Testis (tissue), 5 donors: Measurements from ENCODE around the gene ZNF256. TPM values are rescaled to one million over a fixed set of nuclear protein-coding genes. Genes with fewer than 3 reads are reported as not detected.
A peak's percentile ranks its signal among the peaks of the same experiment; 100 is the strongest.

Experiments
- DNase-seq: peaks from one replicate; pipeline ENCODE4 v3.0.0-alpha.2; 2019
- H3K27ac ChIP-seq, 2 donors: fragments of 200-600 bp; sonication (generic); one replicate each; pipeline ENCODE4 v1.5.1; 2019
- H3K27me3 ChIP-seq: fragments of 200-600 bp; sonication (generic); one replicate; pipeline ENCODE4 v1.5.1; 2019
- H3K36me3 ChIP-seq: fragments of 200-600 bp; sonication (generic); one replicate; pipeline ENCODE4 v1.5.1; 2017; ENCODE audit warnings: low read depth; ENCODE audit errors: missing control alignments
- H3K4me1 ChIP-seq: fragments of 200-600 bp; sonication (generic); one replicate; pipeline ENCODE4 v1.5.1; 2019
- H3K4me3 ChIP-seq, 2 donors: fragments of 200-600 bp; sonication (generic); one replicate each; pipeline ENCODE4 v1.5.1; 2017 to 2019
- H3K9me3 ChIP-seq: fragments of 200-600 bp; sonication (generic); one replicate; pipeline ENCODE4 v1.5.1; 2017
- POLR2A ChIP-seq: fragments of 450-650 bp; IDR thresholded peaks from one replicate; pipeline ENCODE4 v1.6.1; 2017; ENCODE audit warnings: antibody characterized with exemption, mild to moderate bottlenecking, moderate library complexity
- WGBS, 2 donors: methylation state at CpG; one replicate each; pipeline ENCODE4 v1.1.5; 2018; 5-methylcytosine and 5-hydroxymethylcytosine counted together
- intact Hi-C: fragments of 100-400 bp; cut with DNase I; formaldehyde crosslinking; loops from one replicate; pipeline ENCODE4 v1.15.1; 2023; ENCODE audit warnings: low total_unique reads
- long read RNA-seq, 2 donors: transcript quantifications; one replicate each; lab custom pipeline, GENCODE V29; 2026
- polyA plus RNA-seq: library from polyadenylated mRNA; stranded (reverse); fragments of 350-450 nt; fragmentation: Illumina TruSeq; extraction: RNeasy Lipid Tissue Mini Kit (QIAGEN cat#74804); gene quantifications from one replicate; pipeline ENCODE4 v1.2.3, GENCODE V29; 2014; ENCODE audit warnings: low read depth, low replicate concordance; ENCODE audit not compliant: insufficient read depth
- total RNA-seq, 2 donors: library from RNA; depleted of rRNA; stranded (reverse); fragments of >200 nt; gene quantifications; one replicate each; pipeline ENCODE4 v1.2.3, GENCODE V29; 2016
- TF ChIP-seq, protein P1 (sequence below), 3 experiments: fragments of 450-650 bp in 2 of 3; fragments of 200-600 bp in 1 of 3; sonication (generic) in 1 of 3; IDR thresholded peaks; one replicate each; pipeline ENCODE4 v1.5.1; 2016 to 2019; ENCODE audit warnings: antibody characterized with exemption in 3 of 3, mild to moderate bottlenecking in 2 of 3, moderate library complexity in 1 of 3

ZNF256 gene
- 10 to 100 TPM; 13.3 to 15.7 TPM for total RNA-seq
- polyA plus RNA-seq: 7.8 TPM
- long read RNA-seq, donor 1, partial matches to known transcripts: 0 of 5 reads
- long read RNA-seq, donor 1, other reads (novel, unspliced or antisense): 0 of 5 reads
- long read RNA-seq, donor 2, partial matches to known transcripts: 0 of 4 reads
- long read RNA-seq, donor 2, other reads (novel, unspliced or antisense): 0 of 4 reads

DNA sequence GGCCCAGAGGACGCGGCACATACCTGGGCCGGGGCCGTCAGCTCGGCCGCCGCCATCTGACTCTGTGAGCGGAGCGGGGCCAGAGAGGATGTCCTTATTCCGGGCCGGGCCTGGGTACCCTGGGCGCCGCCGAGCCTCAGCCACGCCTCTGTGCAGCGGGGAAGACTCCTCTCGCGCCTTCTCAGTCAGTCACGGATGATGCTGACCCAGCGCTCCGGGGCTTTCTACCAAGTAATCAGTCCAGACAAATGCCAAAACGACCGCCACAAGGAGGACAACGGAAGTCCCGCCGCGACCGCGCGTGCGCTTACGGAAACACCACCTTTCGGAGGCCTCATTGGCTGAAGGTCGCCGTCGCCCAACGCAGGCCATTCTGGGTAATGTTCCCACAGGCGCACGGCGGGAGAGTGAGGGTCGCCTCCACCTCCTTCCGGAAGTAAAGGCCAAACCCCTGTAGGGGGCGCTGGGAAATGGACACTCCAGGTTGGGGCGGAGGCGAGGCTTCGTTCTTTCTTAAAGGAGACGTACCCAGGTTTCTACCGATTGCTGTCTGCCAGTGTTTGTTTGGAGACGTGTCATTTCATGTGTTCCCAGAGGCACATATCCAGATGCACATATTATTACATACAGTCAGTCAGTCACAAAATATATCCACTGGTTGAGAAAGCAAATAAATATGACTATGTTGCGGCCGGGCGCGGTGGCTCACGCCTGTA is at the start of gene ZNF256:
ZNF256 (minus strand) TSS at position 288 of the 716 bp plus-strand sequence; CDS start at position 56, 232 bp downstream.
- Histone ChIP-seq H3K4me1 (peaks cover 12% of the 10 kb centered on the region), H3K9me3 (no peaks in the 10 kb centered on the region), H3K36me3 (no peaks in the 10 kb centered on the region), H3K4me3 (peak within 1 kb of the TSS; percentile 73 to 95), H3K27ac (peak within 1 kb of the TSS; percentile 55 to 74), H3K27me3 (no peaks in the 10 kb centered on the region)
- peak; percentile 97 for DNase-seq
- intact Hi-C loops: no loop called here
- TF ChIP-seq POLR2A: no peak
- TF ChIP-seq, protein P1, sequence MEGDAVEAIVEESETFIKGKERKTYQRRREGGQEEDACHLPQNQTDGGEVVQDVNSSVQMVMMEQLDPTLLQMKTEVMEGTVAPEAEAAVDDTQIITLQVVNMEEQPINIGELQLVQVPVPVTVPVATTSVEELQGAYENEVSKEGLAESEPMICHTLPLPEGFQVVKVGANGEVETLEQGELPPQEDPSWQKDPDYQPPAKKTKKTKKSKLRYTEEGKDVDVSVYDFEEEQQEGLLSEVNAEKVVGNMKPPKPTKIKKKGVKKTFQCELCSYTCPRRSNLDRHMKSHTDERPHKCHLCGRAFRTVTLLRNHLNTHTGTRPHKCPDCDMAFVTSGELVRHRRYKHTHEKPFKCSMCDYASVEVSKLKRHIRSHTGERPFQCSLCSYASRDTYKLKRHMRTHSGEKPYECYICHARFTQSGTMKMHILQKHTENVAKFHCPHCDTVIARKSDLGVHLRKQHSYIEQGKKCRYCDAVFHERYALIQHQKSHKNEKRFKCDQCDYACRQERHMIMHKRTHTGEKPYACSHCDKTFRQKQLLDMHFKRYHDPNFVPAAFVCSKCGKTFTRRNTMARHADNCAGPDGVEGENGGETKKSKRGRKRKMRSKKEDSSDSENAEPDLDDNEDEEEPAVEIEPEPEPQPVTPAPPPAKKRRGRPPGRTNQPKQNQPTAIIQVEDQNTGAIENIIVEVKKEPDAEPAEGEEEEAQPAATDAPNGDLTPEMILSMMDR (IDR thresholded peaks at IDR 0.05): peak; percentile 40 to 84 (median 74)
- WGBS, 2 donors: 7 to 8% methylated on average over 19 to 54 of the region's 54 CpGs

DNA sequence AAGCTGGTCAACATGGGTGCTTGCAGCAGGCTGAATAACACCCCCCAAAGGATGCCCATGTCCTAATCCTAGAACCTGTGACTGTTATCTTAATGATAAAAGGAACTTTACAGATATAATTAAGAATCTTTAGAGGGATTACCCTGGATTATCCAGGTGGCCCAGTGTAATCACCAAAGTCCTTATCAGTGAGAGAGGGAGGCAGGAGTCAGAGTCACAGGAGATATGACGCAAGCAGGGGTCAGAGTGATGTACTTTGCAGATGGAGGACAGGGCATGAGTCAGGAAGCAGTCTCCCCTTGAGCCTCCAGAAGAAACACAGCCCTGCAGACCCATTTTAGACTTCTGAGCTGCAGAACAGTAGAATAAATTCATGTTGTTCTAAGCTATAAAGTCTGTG is 45.3 kb upstream of the ZNF256 start:
- no peak for DNase-seq
- intact Hi-C loops: no loop called here
- Histone ChIP-seq H3K9me3 (no peaks in the 10 kb centered on the region), H3K4me1 (no peaks in the 10 kb centered on the region), H3K27ac (no peak overlapping the region), H3K27me3 (no peaks in the 10 kb centered on the region), H3K4me3 (no peak overlapping the region), H3K36me3 (no peaks in the 10 kb centered on the region)
- TF ChIP-seq, protein P1 (IDR thresholded peaks at IDR 0.05): no peak
- no peak for TF ChIP-seq POLR2A
- 0 to 100% methylated on average over 1 of the region's 1 CpG for WGBS, 2 donors

DNA sequence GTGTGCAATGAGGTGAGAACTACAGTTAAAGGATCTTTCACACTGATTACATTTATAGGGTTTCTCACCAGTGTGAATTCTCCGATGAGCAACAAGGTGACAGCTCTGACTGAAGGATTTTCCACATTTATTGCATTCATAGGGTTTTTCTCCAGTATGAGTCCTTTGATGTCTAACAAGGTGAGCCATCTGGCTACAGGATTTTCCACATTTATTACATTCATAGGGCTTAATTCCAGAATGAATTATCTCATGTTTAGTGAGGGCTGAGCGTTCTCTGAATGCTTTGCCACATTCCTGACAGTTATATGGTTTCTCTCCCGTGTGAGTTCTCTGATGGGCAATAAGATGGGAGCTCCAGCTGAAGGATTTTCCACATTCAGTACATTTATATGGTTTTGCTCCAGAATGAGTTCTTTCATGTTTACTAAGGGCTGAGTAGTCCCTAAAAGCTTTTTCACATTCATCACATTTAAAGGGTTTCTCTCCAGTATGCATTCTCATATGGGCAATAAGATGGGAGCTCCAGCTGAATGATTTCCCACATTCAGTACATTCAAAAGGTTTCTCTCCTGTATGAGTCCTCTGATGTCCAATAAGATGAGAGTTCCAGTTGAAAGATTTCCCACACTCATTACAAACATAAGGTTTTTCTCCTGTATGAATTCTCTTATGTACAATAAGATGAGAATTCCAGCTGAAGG is 31.2 kb upstream of the ZNF256 start:
- Histone ChIP-seq H3K36me3 (no peaks in the 10 kb centered on the region), H3K9me3 (peaks cover 4% of the 10 kb centered on the region), H3K27me3 (no peaks in the 10 kb centered on the region), H3K4me1 (no peaks in the 10 kb centered on the region), H3K4me3 (no peak overlapping the region), H3K27ac (no peak overlapping the region)
- TF ChIP-seq POLR2A: no peak
- TF ChIP-seq, protein P1 (IDR thresholded peaks at IDR 0.05): no peak
- 96 to 99% methylated on average over 3 of the region's 3 CpGs for WGBS, 2 donors
- DNase-seq: no peak
- intact Hi-C loops: no loop called here

DNA sequence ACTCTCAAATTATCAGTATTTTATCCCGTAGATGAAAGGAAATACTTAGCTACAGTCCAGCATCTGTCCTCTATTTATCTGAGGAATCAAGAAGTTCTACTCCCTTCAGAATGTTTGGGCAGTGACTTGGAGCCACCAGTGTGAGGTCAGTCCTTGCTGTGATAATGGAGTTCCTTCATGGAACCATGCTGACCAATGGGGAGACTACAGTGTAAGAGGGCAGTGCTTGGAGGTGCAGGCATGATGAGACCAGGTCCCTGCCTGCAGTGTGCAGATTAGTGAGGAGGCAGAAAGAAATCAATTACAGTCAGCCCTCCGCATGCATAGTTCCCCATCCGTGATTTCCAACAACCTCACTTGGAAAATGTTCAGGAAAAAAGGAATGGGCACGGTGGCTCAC is 26.9 kb upstream of the ZNF256 start, which contains the start of gene C19orf18:
C19orf18 (minus strand) TSS at position 101 of the 400 bp plus-strand sequence. CDS start 102 bp downstream, outside the sequence.
- no peaks in the 10 kb centered on the region for H3K36me3 ChIP-seq
- no peaks in the 10 kb centered on the region for H3K27me3 ChIP-seq
- no peak for DNase-seq
- TF ChIP-seq, protein P1 (IDR thresholded peaks at IDR 0.05): no peak
- no peak for TF ChIP-seq POLR2A
- H3K4me3 ChIP-seq: no peak within 1 kb of the TSS
- peaks cover 4% of the 10 kb centered on the region for H3K9me3 ChIP-seq
- no peaks in the 10 kb centered on the region for H3K4me1 ChIP-seq
- H3K27ac ChIP-seq: no peak within 1 kb of the TSS
- 82 to 95% methylated on average over 4 of the region's 4 CpGs for WGBS, 2 donors
- intact Hi-C loops: no loop called here
